22Rv1 (cell line): ENCODE data around the gene CCL21.

ENCODE experiments used
- CTCF ChIP-seq: fragments of 450-650 bp; IDR thresholded peaks from 2 replicates; pipeline ENCODE4 v1.5.1; 2017; ENCODE audit warnings: mild to moderate bottlenecking
- ZFX ChIP-seq: fragments of 450-650 bp; IDR thresholded peaks from 2 replicates; pipeline ENCODE4 v1.6.1; 2017; ENCODE audit warnings: antibody characterized with exemption, borderline replicate concordance

- TF ChIP-seq CTCF (no peak), ZFX (no peak)
These were observed 50.2 kb downstream of the CCL21 start for GRCh38 chr9:34659592-34660253.
